Smooth muscle cell (in vitro differentiated cells): Measurements from ENCODE around the gene CHSY1. TPM values are rescaled to one million over a fixed set of nuclear protein-coding genes. Genes with fewer than 3 reads are reported as not detected.
A peak's percentile ranks its signal among the peaks of the same experiment; 100 is the strongest.

ENCODE experiments used
- DNase-seq: peaks from one replicate; lab custom pipeline; 2025; ENCODE audit not compliant: unreplicated experiment; lab: John Stamatoyannopoulos, UW
- H2AFZ ChIP-seq: fragments of 200-600 bp; sonication (generic); 2 replicates; pipeline ENCODE4 v1.6.0; 2016; ENCODE audit warnings: antibody characterized with exemption, low read depth, mild to moderate bottlenecking
- H3F3A ChIP-seq: fragments of 200-600 bp; sonication (generic); 2 replicates; pipeline ENCODE4 v1.6.0; 2017; ENCODE audit warnings: antibody characterized with exemption, low read depth
- H3K27ac ChIP-seq: fragments of 200-600 bp; sonication (generic); 2 replicates; pipeline ENCODE4 v1.5.1; 2016; ENCODE audit warnings: low read depth, mild to moderate bottlenecking
- H3K27me3 ChIP-seq: fragments of 200-600 bp; sonication (generic); 2 replicates; pipeline ENCODE4 v1.6.1; 2016; ENCODE audit warnings: low read depth, mild to moderate bottlenecking
- H3K36me3 ChIP-seq: fragments of 200-600 bp; sonication (generic); 2 replicates; pipeline ENCODE4 v1.5.1; 2016; ENCODE audit warnings: low read depth
- H3K4me1 ChIP-seq: fragments of 200-600 bp; sonication (generic); 2 replicates; pipeline ENCODE4 v1.5.1; 2016; ENCODE audit warnings: low read depth
- H3K4me2 ChIP-seq: fragments of 200-600 bp; sonication (generic); 2 replicates; pipeline ENCODE4 v1.6.0; 2016; ENCODE audit warnings: mild to moderate bottlenecking
- H3K4me3 ChIP-seq: fragments of 200-600 bp; sonication (generic); 2 replicates; pipeline ENCODE4 v1.5.1; 2016; ENCODE audit warnings: mild to moderate bottlenecking
- H3K79me2 ChIP-seq: fragments of 200-600 bp; sonication (generic); 2 replicates; pipeline ENCODE4 v1.6.0; 2016; ENCODE audit warnings: low read depth, mild to moderate bottlenecking
- H3K9ac ChIP-seq: fragments of 200-600 bp; sonication (generic); 2 replicates; pipeline ENCODE4 v1.6.0; 2016; ENCODE audit warnings: low read depth
- H3K9me3 ChIP-seq: fragments of 200-600 bp; sonication (generic); replicated peaks from 2 replicates; pipeline ENCODE4 v1.5.1; 2016; ENCODE audit warnings: low read depth
- H4K20me1 ChIP-seq: fragments of 200-600 bp; sonication (generic); 2 replicates; pipeline ENCODE4 v1.6.0; 2016; ENCODE audit warnings: low read depth
- WGBS: methylation state at CpG from one replicate; pipeline ENCODE4 v1.1.7; 2016; ENCODE audit warnings: low lambda C conversion rate; 5-methylcytosine and 5-hydroxymethylcytosine counted together
- polyA plus RNA-seq: library from polyadenylated mRNA; unstranded; fragments of >200 nt; fragmentation: Nextera tagmentation; extraction: Ambion mirVana; gene quantifications from 2 replicates; pipeline ENCODE4 v1.2.1, GENCODE V29; 2016
- total RNA-seq: library from RNA; depleted of rRNA; stranded (reverse); fragments of >200 nt; gene quantifications from 2 replicates; pipeline ENCODE4 v1.2.3, GENCODE V29; 2014
- TF ChIP-seq, protein P1 (sequence below): fragments of 200-600 bp; sonication (generic); IDR thresholded peaks from 2 replicates; pipeline ENCODE4 v1.5.1; 2017; ENCODE audit warnings: borderline replicate concordance, mild to moderate bottlenecking, antibody characterized with exemption; ENCODE audit not compliant: insufficient read depth, poor library complexity, severe bottlenecking

Gene CHSY1
- total and polyA plus RNA-seq, 2 experiments from 2014 or later, result 106 to 123 TPM

DNA sequence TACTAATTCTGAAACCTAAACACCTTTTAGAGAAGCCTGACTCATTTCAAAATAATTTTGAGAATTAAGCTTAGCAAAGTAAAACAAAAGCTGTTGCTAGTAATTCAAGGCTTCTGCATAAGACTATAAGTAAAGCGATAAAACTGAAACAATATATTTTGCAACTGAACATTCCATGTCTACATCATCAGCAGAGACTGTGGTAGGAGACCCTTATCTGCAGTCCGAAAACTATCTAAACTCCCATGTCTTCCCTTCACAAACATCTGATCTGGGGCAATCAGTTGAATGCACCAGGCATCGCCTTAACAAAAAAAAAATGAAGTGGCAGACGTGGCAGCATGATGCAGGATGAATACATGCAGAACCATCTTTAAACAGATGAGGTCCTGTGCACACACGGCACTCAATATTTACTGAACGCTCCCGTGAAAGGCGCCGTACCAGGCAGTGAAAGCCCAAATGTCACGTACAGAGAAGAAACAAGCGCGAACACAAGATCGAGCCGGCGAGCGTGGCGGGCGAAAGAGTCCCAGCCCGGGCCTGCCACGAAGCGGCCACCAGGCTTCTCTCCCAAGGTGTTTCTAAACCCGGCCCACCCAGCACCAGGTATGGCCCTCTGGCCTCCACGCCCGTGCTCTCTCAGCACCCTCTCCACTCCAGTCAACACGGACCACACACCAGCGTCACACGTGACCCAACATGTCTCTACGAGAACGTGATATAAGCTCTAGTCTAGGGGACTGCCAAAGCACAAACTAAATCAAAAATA lies 63.0 kb downstream of the CHSY1 start:
- H3K9ac ChIP-seq, result peak overlapping the region; percentile 94
- WGBS, result 50% methylated on average over 29 of the region's 29 CpGs

DNA sequence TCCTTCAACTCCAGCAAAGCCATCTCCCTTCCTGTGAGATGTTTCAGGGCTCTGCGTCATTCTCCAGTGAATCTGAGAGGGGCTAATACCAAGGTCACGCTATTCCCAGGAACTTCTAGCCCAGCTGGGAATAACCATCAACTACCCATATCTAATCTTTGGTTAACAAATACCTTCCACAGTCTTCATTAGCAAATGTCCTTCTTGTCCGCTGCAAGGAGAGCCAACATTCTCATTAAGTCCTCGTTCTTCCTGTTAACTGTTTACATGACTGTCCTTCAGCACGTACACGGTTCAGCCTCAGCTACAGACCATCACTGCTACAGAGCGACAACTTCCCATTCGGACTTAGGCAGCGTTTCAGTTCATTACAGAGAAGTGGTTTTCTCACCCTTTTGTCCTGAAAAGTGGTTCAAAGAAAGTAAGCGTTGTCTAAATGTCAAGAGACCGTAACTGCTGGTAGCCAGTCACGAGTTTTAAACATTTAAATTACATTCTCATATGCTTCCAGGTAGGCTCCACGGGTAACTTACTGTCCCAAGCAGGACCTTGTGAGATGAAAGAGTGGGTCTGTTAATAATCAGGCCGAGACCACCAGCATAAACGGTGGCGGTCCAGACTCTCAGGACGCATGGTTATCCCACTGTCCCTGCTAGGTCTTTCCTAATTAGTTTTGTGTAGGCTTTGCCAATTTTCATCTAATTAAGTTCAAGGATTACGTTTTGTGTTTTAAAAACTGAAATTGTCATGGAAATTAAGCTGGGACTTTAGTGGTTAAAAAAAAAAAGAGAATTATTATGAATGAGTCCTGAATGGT lies 63.8 kb downstream of the CHSY1 start:
- Histone ChIP-seq H4K20me1 (peaks cover 7% of the 10 kb centered on the region), H3K4me1 (peaks cover 47% of the 10 kb centered on the region), H3K9ac (peak overlapping the region; percentile 94), H3K4me3 (peak overlapping the region; percentile 31), H3K9me3 (no peaks in the 10 kb centered on the region), H3K27me3 (no peaks in the 10 kb centered on the region), H3K4me2 (peak overlapping the region; percentile 81), H3F3A (peaks cover 57% of the 10 kb centered on the region), H3K27ac (peak overlapping the region; percentile 100), H3K36me3 (no peaks in the 10 kb centered on the region), H3K79me2 (peaks cover 86% of the 10 kb centered on the region), H2AFZ (no peak overlapping the region)
- 30% methylated on average over 18 of the region's 18 CpGs for WGBS
- DNase-seq, result no peak
- TF ChIP-seq, protein P1, sequence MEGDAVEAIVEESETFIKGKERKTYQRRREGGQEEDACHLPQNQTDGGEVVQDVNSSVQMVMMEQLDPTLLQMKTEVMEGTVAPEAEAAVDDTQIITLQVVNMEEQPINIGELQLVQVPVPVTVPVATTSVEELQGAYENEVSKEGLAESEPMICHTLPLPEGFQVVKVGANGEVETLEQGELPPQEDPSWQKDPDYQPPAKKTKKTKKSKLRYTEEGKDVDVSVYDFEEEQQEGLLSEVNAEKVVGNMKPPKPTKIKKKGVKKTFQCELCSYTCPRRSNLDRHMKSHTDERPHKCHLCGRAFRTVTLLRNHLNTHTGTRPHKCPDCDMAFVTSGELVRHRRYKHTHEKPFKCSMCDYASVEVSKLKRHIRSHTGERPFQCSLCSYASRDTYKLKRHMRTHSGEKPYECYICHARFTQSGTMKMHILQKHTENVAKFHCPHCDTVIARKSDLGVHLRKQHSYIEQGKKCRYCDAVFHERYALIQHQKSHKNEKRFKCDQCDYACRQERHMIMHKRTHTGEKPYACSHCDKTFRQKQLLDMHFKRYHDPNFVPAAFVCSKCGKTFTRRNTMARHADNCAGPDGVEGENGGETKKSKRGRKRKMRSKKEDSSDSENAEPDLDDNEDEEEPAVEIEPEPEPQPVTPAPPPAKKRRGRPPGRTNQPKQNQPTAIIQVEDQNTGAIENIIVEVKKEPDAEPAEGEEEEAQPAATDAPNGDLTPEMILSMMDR, result no peak

More for the DNA sequence above, 63.0 kb downstream of the CHSY1 start:
- peak overlapping the region; percentile 100 for H3K27ac ChIP-seq
- DNase-seq, result no peak
- no peaks in the 10 kb centered on the region for H3K36me3 ChIP-seq
- peaks cover 86% of the 10 kb centered on the region for H3K79me2 ChIP-seq
- H3F3A ChIP-seq, result peaks cover 51% of the 10 kb centered on the region
- peaks cover 50% of the 10 kb centered on the region for H3K4me1 ChIP-seq
- no peaks in the 10 kb centered on the region for H3K27me3 ChIP-seq
- peak overlapping the region; percentile 81 for H3K4me2 ChIP-seq
- no peaks in the 10 kb centered on the region for H3K9me3 ChIP-seq
- peak overlapping the region; percentile 31 for H3K4me3 ChIP-seq
- TF ChIP-seq, protein P1, result no peak
- H4K20me1 ChIP-seq, result peaks cover 14% of the 10 kb centered on the region
- H2AFZ ChIP-seq, result no peak overlapping the region

DNA sequence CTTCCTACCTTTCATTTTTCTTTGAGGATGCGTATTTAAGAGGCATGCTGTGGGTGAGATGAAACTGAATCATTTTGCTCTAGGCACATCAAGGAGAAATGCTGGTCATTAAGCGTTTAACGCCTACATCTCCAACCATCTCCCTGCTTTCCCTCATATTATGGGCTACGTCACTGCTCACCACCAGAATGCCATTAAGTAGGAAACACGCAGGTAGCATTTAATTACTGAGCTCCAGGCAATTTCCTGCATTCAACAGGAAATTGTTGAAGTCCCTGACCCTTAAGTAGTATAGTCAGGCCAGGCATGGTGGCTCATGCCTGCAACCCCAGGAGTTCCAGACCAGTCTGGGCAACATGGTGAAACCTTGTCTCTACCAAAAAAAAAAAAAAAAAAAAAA lies 66.1 kb downstream of the CHSY1 start:
- no peak overlapping the region for H3K4me3 ChIP-seq
- no peak overlapping the region for H2AFZ ChIP-seq
- peaks cover 61% of the 10 kb centered on the region for H3F3A ChIP-seq
- no peaks in the 10 kb centered on the region for H3K36me3 ChIP-seq
- peaks cover 86% of the 10 kb centered on the region for H3K79me2 ChIP-seq
- peak overlapping the region; percentile 100 for H3K27ac ChIP-seq
- TF ChIP-seq, protein P1, result no peak
- peaks cover 3% of the 10 kb centered on the region for H4K20me1 ChIP-seq
- no peak overlapping the region for H3K4me2 ChIP-seq
- WGBS, result 46% methylated on average over 5 of the region's 5 CpGs
- H3K9ac ChIP-seq, result no peak overlapping the region
- no peaks in the 10 kb centered on the region for H3K9me3 ChIP-seq
- no peaks in the 10 kb centered on the region for H3K27me3 ChIP-seq
- no peak for DNase-seq
- H3K4me1 ChIP-seq, result peaks cover 39% of the 10 kb centered on the region
